H9 (cell line): ENCODE data around the gene FBN2. TPM values are rescaled to one million over a fixed set of nuclear protein-coding genes. Genes with fewer than 3 reads are reported as not detected.

Source experiments
- DNase-seq: peaks from one replicate; pipeline ENCODE4 v3.0.0-alpha.2; 2017
- H2AFZ ChIP-seq: one replicate; pipeline ENCODE4 v1.6.1; 2013; ENCODE audit warnings: mild to moderate bottlenecking, low read length, control low read depth, moderate library complexity
- H2AK5ac ChIP-seq: 2 replicates; pipeline ENCODE4 v1.6.1; 2013; ENCODE audit warnings: low read length, control low read depth, mixed read lengths; ENCODE audit not compliant: insufficient read length
- H2BK120ac ChIP-seq: one replicate; pipeline ENCODE4 v1.6.1; 2013; ENCODE audit warnings: low read depth, mild to moderate bottlenecking, low read length, control low read depth, inconsistent platforms; ENCODE audit not compliant: poor library complexity, severe bottlenecking
- H2BK12ac ChIP-seq: 2 replicates; pipeline ENCODE4 v1.6.1; 2013; ENCODE audit warnings: low read length, control low read depth, mixed read lengths, low read depth; ENCODE audit not compliant: insufficient read length
- H2BK15ac ChIP-seq: 2 replicates; pipeline ENCODE4 v1.6.1; 2013; ENCODE audit warnings: low read depth, low read length, control low read depth
- H2BK20ac ChIP-seq: one replicate; pipeline ENCODE4 v1.6.1; 2013; ENCODE audit warnings: low read depth, mild to moderate bottlenecking, low read length, control low read depth, inconsistent platforms; ENCODE audit not compliant: poor library complexity, severe bottlenecking
- H2BK5ac ChIP-seq: 2 replicates; pipeline ENCODE4 v1.6.1; 2013; ENCODE audit warnings: low read length, control low read depth, mixed read lengths; ENCODE audit not compliant: insufficient read length
- H3K14ac ChIP-seq: 2 replicates; pipeline ENCODE4 v1.6.1; 2013; ENCODE audit warnings: low read length, control low read depth; ENCODE audit not compliant: insufficient read depth
- H3K18ac ChIP-seq: 2 replicates; pipeline ENCODE4 v1.6.1; 2013; ENCODE audit warnings: low read depth, mild to moderate bottlenecking, mixed read lengths, low read length, control low read depth; ENCODE audit not compliant: insufficient read length
- H3K23ac ChIP-seq: 2 replicates; pipeline ENCODE4 v1.6.1; 2013; ENCODE audit warnings: low read length, control low read depth, mixed read lengths, low read depth; ENCODE audit not compliant: insufficient read length
- H3K23me2 ChIP-seq: 2 replicates; pipeline ENCODE4 v1.6.1; 2013; ENCODE audit warnings: low read depth, mild to moderate bottlenecking, mixed read lengths, low read length, control low read depth; ENCODE audit not compliant: insufficient read length, poor library complexity, severe bottlenecking
- H3K27ac ChIP-seq: 2 replicates; pipeline ENCODE4 v1.5.1; 2013; ENCODE audit warnings: low read length, control low read depth, mixed read lengths, low read depth; ENCODE audit not compliant: insufficient read length
- H3K27me3 ChIP-seq: 2 replicates; pipeline ENCODE4 v1.6.1; 2013; ENCODE audit warnings: low read length, control low read depth, inconsistent platforms; ENCODE audit not compliant: insufficient read depth
- H3K4ac ChIP-seq: 2 replicates; pipeline ENCODE4 v1.6.1; 2013; ENCODE audit warnings: low read depth, mild to moderate bottlenecking, control low read depth, inconsistent platforms, low read length, moderate library complexity
- H3K4me1 ChIP-seq: 2 replicates; pipeline ENCODE4 v1.6.1; 2013; ENCODE audit warnings: low read length, control low read depth, inconsistent platforms; ENCODE audit not compliant: insufficient read depth
- H3K4me2 ChIP-seq: 2 replicates; pipeline ENCODE4 v1.6.1; 2013; ENCODE audit warnings: low read length, control low read depth, mixed read lengths; ENCODE audit not compliant: insufficient read length, insufficient read depth
- H3K56ac ChIP-seq: 2 replicates; pipeline ENCODE4 v1.6.1; 2013; ENCODE audit warnings: low read depth, mild to moderate bottlenecking, mixed read lengths, low read length, control low read depth; ENCODE audit not compliant: insufficient read length
- H3K79me1 ChIP-seq: 2 replicates; pipeline ENCODE4 v1.6.1; 2013; ENCODE audit warnings: low read depth, mild to moderate bottlenecking, moderate library complexity, low read length, control low read depth, inconsistent platforms; ENCODE audit not compliant: insufficient read depth, poor library complexity, severe bottlenecking
- H3K79me2 ChIP-seq: 2 replicates; pipeline ENCODE4 v1.6.1; 2013; ENCODE audit warnings: low read length, control low read depth, inconsistent platforms; ENCODE audit not compliant: insufficient read depth
- H3K9ac ChIP-seq: 2 replicates; pipeline ENCODE4 v1.6.1; 2013; ENCODE audit warnings: low read length, control low read depth, mixed read lengths; ENCODE audit not compliant: insufficient read length; ENCODE audit errors: extremely low read depth
- H3K9me3 ChIP-seq: one replicate; pipeline ENCODE4 v1.6.1; 2013; ENCODE audit warnings: low read depth, low read length, inconsistent platforms; ENCODE audit not compliant: control insufficient read depth
- H3T11ph ChIP-seq: one replicate; pipeline ENCODE4 v1.6.1; 2013; ENCODE audit warnings: mild to moderate bottlenecking, low read length, control low read depth, inconsistent platforms
- H4K20me1 ChIP-seq: one replicate; pipeline ENCODE4 v1.6.1; 2013; ENCODE audit not compliant: control insufficient read depth, insufficient read length, insufficient read depth
- H4K5ac ChIP-seq: 2 replicates; pipeline ENCODE4 v1.6.1; 2013; ENCODE audit warnings: low read depth, mild to moderate bottlenecking, mixed read lengths, low read length, control low read depth; ENCODE audit not compliant: insufficient read length
- H4K8ac ChIP-seq: replicated peaks from 2 replicates; pipeline ENCODE4 v1.6.1; 2013; ENCODE audit warnings: low read length, control low read depth, mixed read lengths, low read depth; ENCODE audit not compliant: insufficient read length
- H4K91ac ChIP-seq: 2 replicates; pipeline ENCODE4 v1.6.1; 2013; ENCODE audit warnings: low read depth, mild to moderate bottlenecking, moderate library complexity, mixed read lengths, low read length, control low read depth; ENCODE audit not compliant: insufficient read length
- H3K27ac Mint-ChIP-seq, 3 experiments: 2 replicates in 2 of 3; 3 replicates in 1 of 3; pipeline ENCODE4 v1.8.0; 2020 to 2021; ENCODE audit warnings: mixed read lengths in 3 of 3, mild to moderate bottlenecking in 1 of 3, moderate library complexity in 1 of 3
- H3K27me3 Mint-ChIP-seq: 2 replicates; pipeline ENCODE4 v1.8.0; 2021; ENCODE audit warnings: low read depth, mild to moderate bottlenecking, moderate library complexity, mixed read lengths
- H3K36me3 Mint-ChIP-seq, 3 experiments: 2 replicates in 2 of 3; 3 replicates in 1 of 3; pipeline ENCODE4 v1.8.0; 2020 to 2021; ENCODE audit warnings: low read depth in 3 of 3, mixed read lengths in 3 of 3; ENCODE audit not compliant: insufficient read depth in 1 of 3
- H3K4me1 Mint-ChIP-seq, 2 experiments: 2 replicates each; pipeline ENCODE4 v1.8.0; 2020; ENCODE audit warnings: mixed read lengths in 2 of 2
- H3K4me3 Mint-ChIP-seq, 2 experiments: 2 replicates in 1 of 2; 3 replicates in 1 of 2; pipeline ENCODE4 v1.8.0; 2020 to 2021; ENCODE audit warnings: mild to moderate bottlenecking in 2 of 2, mixed read lengths in 2 of 2, moderate library complexity in 1 of 2
- H3K9me3 Mint-ChIP-seq, 2 experiments: 2 replicates in 1 of 2; 3 replicates in 1 of 2; pipeline ENCODE4 v1.8.0; 2020; ENCODE audit warnings: mild to moderate bottlenecking in 2 of 2, mixed read lengths in 2 of 2, moderate library complexity in 1 of 2
- CTCF ChIP-seq: fragments of 200-600 bp; sonication (generic); conservative IDR thresholded peaks from 3 replicates; pipeline ENCODE4 v1.8.0; 2021; ENCODE audit warnings: antibody characterized with exemption, mild to moderate bottlenecking
- WGBS: extraction: QIAGEN DNeasy Blood & Tissue Kit; methylation state at CpG from one replicate; pipeline ENCODE4 v1.1.7; 2013; ENCODE audit warnings: missing lambda C conversion rate, low lambda C conversion rate, mixed read lengths; ENCODE audit not compliant: insufficient read length; ENCODE audit errors: extremely low coverage; 5-methylcytosine and 5-hydroxymethylcytosine counted together
- total RNA-seq: library from RNA; stranded (reverse); gene quantifications from 2 replicates; pipeline ENCODE4 v1.2.1, GENCODE V29; 2021

Gene FBN2
- total RNA-seq, 1 experiment from 2014 or later: 8.3 TPM

- no peak for DNase-seq
- Histone ChIP-seq H2AFZ (no peak overlapping the region), H3K18ac (no peak overlapping the region), H3K4me1 (peaks cover 3% of the 10 kb centered on the region; the same call in 1 of the 2 replicates), H3K79me2 (no peaks in the 10 kb centered on the region), H2BK12ac (no peak overlapping the region), H2AK5ac (no peak overlapping the region), H3K4me2 (no peak overlapping the region), H3K79me1 (no peaks in the 10 kb centered on the region), H3K27me3 (peaks cover 15% of the 10 kb centered on the region; the same call in 1 of the 2 replicates), H2BK5ac (no peak overlapping the region), H3K27ac (no peak overlapping the region), H3K9me3 (no peaks in the 10 kb centered on the region), H4K20me1 (no peaks in the 10 kb centered on the region), H3T11ph (no peak overlapping the region), H3K23me2 (peaks cover 32% of the 10 kb centered on the region), H2BK15ac (no peak overlapping the region), H4K5ac (no peak overlapping the region), H3K9ac (no peak overlapping the region), H2BK20ac (no peak overlapping the region), H2BK120ac (no peak overlapping the region), H3K23ac (no peak overlapping the region), H3K4ac (no peak overlapping the region), H4K8ac (no peak overlapping the region), H3K56ac (no peak overlapping the region), H3K14ac (no peak overlapping the region), H4K91ac (no peak overlapping the region)
- Mint-ChIP-seq H3K27me3 (peaks cover 50% of the 10 kb centered on the region), H3K4me3 (no peak overlapping the region), H3K27ac (no peak overlapping the region), H3K36me3 (peaks cover 0 to 11% (median 9%) of the 10 kb centered on the region in 3 experiments; a peak in 4 of 7 replicates), H3K4me1 (peaks cover 16 to 17% of the 10 kb centered on the region in 2 experiments), H3K9me3 (no peaks in the 10 kb centered on the region)
- no peak for TF ChIP-seq CTCF
- WGBS: no CpG with 5 or more reads among the region's 6 CpGs
Observed at GRCh38 chr5:128534726-128535125, 3.3 kb downstream of the FBN2 start.
